ENCODE data around the gene LRRK1. TPM values are rescaled to one million over a fixed set of nuclear protein-coding genes. Genes with fewer than 3 reads are reported as not detected.

The LRRK1 gene
- total and polyA plus RNA-seq, 2 of the 13 experiments (the other 11 are each of a cell fraction or from before 2014, with no cell fraction given), result 0.13 to 1.2 TPM

DNA sequence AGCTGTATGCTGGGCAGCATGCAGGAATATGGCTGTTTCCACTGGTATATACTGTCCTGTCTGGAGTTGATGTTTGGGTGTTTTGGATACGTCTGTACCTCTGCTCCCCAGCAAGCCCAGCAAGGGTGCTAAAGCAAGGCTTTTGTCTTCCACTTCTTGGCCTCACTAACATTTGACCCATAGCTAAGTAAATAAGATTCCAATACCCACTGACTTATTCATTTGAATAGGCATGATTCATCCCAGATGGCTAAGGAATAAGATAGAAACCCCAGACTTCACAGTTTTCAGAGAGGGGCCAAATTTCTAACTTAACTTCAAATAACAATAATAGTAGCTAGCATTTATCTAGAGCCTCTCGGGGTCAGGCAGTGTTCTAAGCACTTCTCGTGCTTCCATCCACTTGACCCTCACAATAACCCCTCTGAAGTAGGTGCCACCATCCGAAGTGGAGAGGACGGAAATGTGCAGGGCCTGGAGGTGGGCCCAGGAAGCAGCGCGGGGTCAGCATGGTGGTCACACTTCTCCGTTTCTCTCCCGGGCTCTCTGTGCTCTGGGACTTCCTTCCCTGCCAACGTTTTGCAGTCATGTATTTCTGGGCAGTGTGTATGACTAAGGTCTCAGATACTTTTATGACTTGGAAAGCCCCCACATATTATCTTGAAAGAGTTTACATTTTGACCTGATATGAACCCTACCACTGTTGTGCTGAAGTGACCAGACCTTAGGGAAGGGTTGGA, 39.3 kb downstream of the LRRK1 start:
- no peaks in the 10 kb centered on the region for H3K4me1 ChIP-seq (ENCODE audit: insufficient read depth, low read length)
- no peak for ATAC-seq
- no peak overlapping the region for H3K9ac ChIP-seq (ENCODE audit: insufficient read depth, low read depth, low read length)
- no peaks in the 10 kb centered on the region for H3K79me2 ChIP-seq (ENCODE audit: insufficient read depth, low read length)
- no peak for FAIRE-seq
- BruUV-seq (replicated peaks), result no TSS peak
- no peak overlapping the region for H2AFZ ChIP-seq (ENCODE audit: low read length)
- H3K36me3 ChIP-seq (replicated peaks in 1 of 2; ENCODE audit: control insufficient read depth in 1 of 2, insufficient read depth in 2 of 2, low read length in 2 of 2), result no peaks in the 10 kb centered on the region
- WGBS (ENCODE audit: low lambda C conversion rate), result 21% methylated on average over 10 of the region's 10 CpGs
- no peak overlapping the region for H3K4me3 ChIP-seq (replicated peaks in 1 of 3; ENCODE audit: insufficient read depth in 1 of 3, low read depth in 2 of 3, low read length in 3 of 3)
- in situ Hi-C loops (cut with HindIII; ENCODE audit: extremely low pct_ligation_motif_present, low pct_unique_long_range_greater_than_20kb) (no loop called here), intact Hi-C loops (cut with micrococcal nuclease; ENCODE audit: unreplicated experiment) (no loop called here)
- peaks cover 3 to 27% of the 10 kb centered on the region in 2 experiments for H3K27me3 ChIP-seq (ENCODE audit: control insufficient read depth in 1 of 2, insufficient read depth in 2 of 2, low read length in 2 of 2)
- H4K20me1 ChIP-seq (ENCODE audit: insufficient read depth, low read length), result no peaks in the 10 kb centered on the region
- ChIA-PET POLR2A (no interaction called here), CTCF (ENCODE audit: low intra/inter-chr PET ratio, low total read pairs) (no interaction called here)
- H3K27ac ChIP-seq (ENCODE audit: extremely low read length, insufficient read depth, low read length), result no peak overlapping the region
- no peak for TF ChIP-seq GABPA (IDR thresholded peaks at IDR 0.05; ENCODE audit: low read depth, low read length)
- no peak for TF ChIP-seq GABPA (CRISPR knock-in tag; IDR thresholded peaks at IDR 0.05; ENCODE audit: low read depth)
- TF ChIP-seq CREB3 (CRISPR knock-in tag; IDR thresholded peaks at IDR 0.05), result no peak
- no peak for TF ChIP-seq ZNF83 (CRISPR knock-in tag; IDR thresholded peaks at IDR 0.05; ENCODE audit: borderline replicate concordance)
- no peak for TF ChIP-seq ZNF572 (CRISPR knock-in tag; IDR thresholded peaks at IDR 0.05)
- TF ChIP-seq RBAK (CRISPR knock-in tag; IDR thresholded peaks at IDR 0.05), result no peak
- TF ChIP-seq MZF1 (CRISPR knock-in tag; IDR thresholded peaks at IDR 0.05; ENCODE audit: borderline replicate concordance), result no peak
- TF ChIP-seq E2F1 (CRISPR knock-in tag; IDR thresholded peaks at IDR 0.05), result no peak
- TF ChIP-seq ZKSCAN8 (CRISPR knock-in tag; IDR thresholded peaks at IDR 0.05; ENCODE audit: borderline replicate concordance), result no peak
- TF ChIP-seq EED (CRISPR knock-in tag; IDR thresholded peaks at IDR 0.05), result no peak
- no peak for TF ChIP-seq CCAR2 (optimal IDR thresholded peaks at IDR 0.05; ENCODE audit: low read depth, low read length)
- TF ChIP-seq ATF6 (CRISPR knock-in tag; conservative IDR thresholded peaks at IDR 0.05), result no peak
- TF ChIP-seq HMG20A (CRISPR knock-in tag; IDR thresholded peaks at IDR 0.05; ENCODE audit: borderline replicate concordance), result no peak
- no peak for TF ChIP-seq IRF1 (CRISPR knock-in tag; IDR thresholded peaks at IDR 0.05; ENCODE audit: low read depth)
- no peak for TF ChIP-seq KLF13 (CRISPR knock-in tag; IDR thresholded peaks at IDR 0.05)
- no peak for TF ChIP-seq KDM3A (CRISPR knock-in tag; IDR thresholded peaks at IDR 0.05; ENCODE audit: low read depth)
- TF ChIP-seq ZNF512B (CRISPR knock-in tag; IDR thresholded peaks at IDR 0.05; ENCODE audit: borderline replicate concordance), result no peak
- TF ChIP-seq MTF2 (CRISPR knock-in tag; IDR thresholded peaks at IDR 0.05; ENCODE audit: borderline replicate concordance), result no peak
- H3K4me2 ChIP-seq (ENCODE audit: low read depth, low read length), result no peak overlapping the region
- no peak for DNase-seq (ENCODE audit: low spot score)
- H3K9me3 ChIP-seq (ENCODE audit: low read length), result no peaks in the 10 kb centered on the region
